ENCODE measurements around the gene RAPGEF6.
"Not testable (repeated sequence)": the region's sequence is repeated elsewhere in the genome, so short reads cannot be mapped to it uniquely, and the experiment has no call there.

The RAPGEF6 gene

GRCh38 chr5:131605086-131605485 lies 29.9 kb downstream of the RAPGEF6 start:
- no peak for DNase-seq

GRCh38 chr5:131595088-131596033 lies 39.7 kb downstream of the RAPGEF6 start:
- DNase-seq = no peak

GRCh38 chr5:131593921-131594320 lies 41.1 kb downstream of the RAPGEF6 start:
- no peak for DNase-seq

GRCh38 chr5:131593436-131593835 lies 41.6 kb downstream of the RAPGEF6 start:
- not testable (repeated sequence) for DNase-seq

GRCh38 chr5:131589510-131590348 lies 45.3 kb downstream of the RAPGEF6 start:
- DNase-seq = peak; percentile 82

GRCh38 chr5:131587541-131587940 lies 47.5 kb downstream of the RAPGEF6 start:
- no peak for DNase-seq

- DNase-seq = no peak
These were observed 53.3 kb downstream of the RAPGEF6 start for GRCh38 chr5:131581702-131582101.

- DNase-seq = no peak
These were observed 54.9 kb downstream of the RAPGEF6 start for GRCh38 chr5:131579917-131580671.

GRCh38 chr5:131575660-131576227 lies 59.3 kb downstream of the RAPGEF6 start:
- no peak for DNase-seq

- no peak for DNase-seq
These were observed 63.3 kb downstream of the RAPGEF6 start for GRCh38 chr5:131571669-131572168.

- no peak for DNase-seq
These were observed 64.3 kb downstream of the RAPGEF6 start for GRCh38 chr5:131570757-131571156.

GRCh38 chr5:131564229-131564652 lies 70.8 kb downstream of the RAPGEF6 start:
- no peak for DNase-seq

- peak; percentile 57 for DNase-seq
These were observed 71.4 kb downstream of the RAPGEF6 start for GRCh38 chr5:131563434-131564228.

- DNase-seq = no peak
These were observed 84.4 kb downstream of the RAPGEF6 start for GRCh38 chr5:131550606-131551005.

GRCh38 chr5:131548176-131548575 lies 86.9 kb downstream of the RAPGEF6 start:
- no peak for DNase-seq

GRCh38 chr5:131545845-131546244 lies 89.2 kb downstream of the RAPGEF6 start:
- DNase-seq = no peak

- no peak for DNase-seq
These were observed 92.3 kb downstream of the RAPGEF6 start for GRCh38 chr5:131542723-131543122.

- DNase-seq = no peak
These were observed 93.3 kb downstream of the RAPGEF6 start for GRCh38 chr5:131541762-131542161.

- no peak for DNase-seq
These were observed 94.0 kb downstream of the RAPGEF6 start for GRCh38 chr5:131541071-131541470.

GRCh38 chr5:131539251-131539650 lies 95.8 kb downstream of the RAPGEF6 start:
- DNase-seq = no peak

- no peak for DNase-seq
These were observed 96.8 kb downstream of the RAPGEF6 start for GRCh38 chr5:131538177-131538593.

All from islet precursor cell (in vitro differentiated cells).